ENCODE measurements around the gene SND1. TPM values are rescaled to one million over a fixed set of nuclear protein-coding genes. Genes with fewer than 3 reads are reported as not detected.

Gene SND1
- total and polyA plus RNA-seq, 7 experiments from 2014 or later: 68.6 to 253 (median 137) TPM

GRCh38 chr7:128097211-128097731 lies 445.3 kb downstream of the SND1 start:
- Histone ChIP-seq H3K27ac (ENCODE audit: low read depth, low read length) (no peak overlapping the region), H3K4me1 (ENCODE audit: control insufficient read depth in 2 of 2, insufficient read depth in 2 of 2, low read length in 2 of 2) (peaks cover 0 to 6% of the 10 kb centered on the region in 2 donors), H3K4me3 (ENCODE audit: low read length) (no peak overlapping the region), H3K9me3 (ENCODE audit: control insufficient read depth in 2 of 3, low read length in 3 of 3) (no peaks in the 10 kb centered on the region), H3K27me3 (ENCODE audit: control insufficient read depth in 2 of 2, insufficient read depth in 2 of 2, low read length in 2 of 2) (no peaks in the 10 kb centered on the region), H3K36me3 (ENCODE audit: control insufficient read depth in 2 of 3, insufficient read depth in 3 of 3, low read length in 3 of 3) (peaks cover 0 to 17% (median 0%) of the 10 kb centered on the region in 3 experiments)
- Mint-ChIP-seq H3K4me3 (no peak overlapping the region), H3K4me1 (peaks cover 0 to 41% (median 25%) of the 10 kb centered on the region in 7 donors), H3K27me3 (no peaks in the 10 kb centered on the region), H3K27ac (peak overlapping the region in 1 of 9 donors; percentile 24), H3K9me3 (peaks cover 0 to 5% (median 0%) of the 10 kb centered on the region in 11 donors), H3K36me3 (peaks cover 0 to 35% (median 3%) of the 10 kb centered on the region in 5 donors)
- ATAC-seq (no peak), DNase-seq (no peak)
- ChIA-PET CTCF (no interaction called here), POLR2A (interaction anchor here (0.7 kb wide), 1 partner anchor 12 kb away, joined by 3 read pairs; no protein-coding TSS in a partner anchor)
- intact Hi-C loops (cut with micrococcal nuclease): no loop called here

- DNase-seq (no peak), ATAC-seq (no peak)
- H3K27me3 Mint-ChIP-seq: peaks cover 0 to 5% (median 0%) of the 10 kb centered on the region in 5 donors
- intact Hi-C loops (cut with micrococcal nuclease): no loop called here
- H3K4me3 ChIP-seq (ENCODE audit: low read length): no peak overlapping the region
- H3K36me3 ChIP-seq (ENCODE audit: control insufficient read depth in 2 of 3, insufficient read depth in 3 of 3, low read length in 3 of 3): peaks cover 0 to 8% (median 0%) of the 10 kb centered on the region in 3 experiments
- no peaks in the 10 kb centered on the region for H3K9me3 ChIP-seq (ENCODE audit: control insufficient read depth in 2 of 3, low read length in 3 of 3)
- peaks cover 7 to 52% (median 34%) of the 10 kb centered on the region in 7 donors for H3K4me1 Mint-ChIP-seq
- H3K27ac Mint-ChIP-seq: peak overlapping the region in 2 of 9 donors; percentile 23 to 49
- H3K9me3 Mint-ChIP-seq: peaks cover 0 to 5% (median 0%) of the 10 kb centered on the region in 11 donors
- POLR2A ChIA-PET: no interaction called here
- peaks cover 0 to 7% of the 10 kb centered on the region in 2 donors for H3K4me1 ChIP-seq (ENCODE audit: control insufficient read depth in 2 of 2, insufficient read depth in 2 of 2, low read length in 2 of 2)
- H3K27me3 ChIP-seq (ENCODE audit: control insufficient read depth in 2 of 2, insufficient read depth in 2 of 2, low read length in 2 of 2): no peaks in the 10 kb centered on the region
- H3K27ac ChIP-seq (ENCODE audit: low read depth, low read length): no peak overlapping the region
- CTCF ChIA-PET: no interaction called here
- peaks cover 0 to 27% (median 3%) of the 10 kb centered on the region in 5 donors for H3K36me3 Mint-ChIP-seq
- no peak overlapping the region for H3K4me3 Mint-ChIP-seq
These were observed 446.6 kb downstream of the SND1 start for GRCh38 chr7:128098629-128099028.

GRCh38 chr7:128099204-128099671 lies 447.2 kb downstream of the SND1 start:
- no peak for ATAC-seq
- Mint-ChIP-seq H3K27ac (peak overlapping the region in 4 of 9 donors; percentile 1 to 53 (median 25)), H3K4me1 (peaks cover 9 to 55% (median 37%) of the 10 kb centered on the region in 7 donors), H3K4me3 (no peak overlapping the region), H3K9me3 (peaks cover 0 to 5% (median 0%) of the 10 kb centered on the region in 11 donors), H3K36me3 (peaks cover 0 to 24% (median 4%) of the 10 kb centered on the region in 5 donors), H3K27me3 (peaks cover 0 to 7% (median 0%) of the 10 kb centered on the region in 5 donors)
- no peaks in the 10 kb centered on the region for H3K27me3 ChIP-seq (ENCODE audit: control insufficient read depth in 2 of 2, insufficient read depth in 2 of 2, low read length in 2 of 2)
- no peak overlapping the region for H3K4me3 ChIP-seq (ENCODE audit: low read length)
- H3K9me3 ChIP-seq (ENCODE audit: control insufficient read depth in 2 of 3, low read length in 3 of 3): no peaks in the 10 kb centered on the region
- peaks cover 0 to 2% (median 0%) of the 10 kb centered on the region in 3 experiments for H3K36me3 ChIP-seq (ENCODE audit: control insufficient read depth in 2 of 3, insufficient read depth in 3 of 3, low read length in 3 of 3)
- ChIA-PET CTCF (no interaction called here), POLR2A (no interaction called here)
- peaks cover 0 to 11% of the 10 kb centered on the region in 2 donors for H3K4me1 ChIP-seq (ENCODE audit: control insufficient read depth in 2 of 2, insufficient read depth in 2 of 2, low read length in 2 of 2)
- H3K27ac ChIP-seq (ENCODE audit: low read depth, low read length): no peak overlapping the region
- intact Hi-C loops (cut with micrococcal nuclease): no loop called here
- DNase-seq: no peak

- Histone ChIP-seq H3K27me3 (ENCODE audit: control insufficient read depth in 2 of 2, insufficient read depth in 2 of 2, low read length in 2 of 2) (no peaks in the 10 kb centered on the region), H3K9me3 (ENCODE audit: control insufficient read depth in 2 of 3, low read length in 3 of 3) (no peaks in the 10 kb centered on the region), H3K36me3 (ENCODE audit: control insufficient read depth in 2 of 3, insufficient read depth in 3 of 3, low read length in 3 of 3) (no peaks in the 10 kb centered on the region), H3K27ac (ENCODE audit: low read depth, low read length) (no peak overlapping the region), H3K4me3 (ENCODE audit: low read length) (no peak overlapping the region), H3K4me1 (ENCODE audit: control insufficient read depth in 2 of 2, insufficient read depth in 2 of 2, low read length in 2 of 2) (peaks cover 0 to 16% of the 10 kb centered on the region in 2 donors)
- Mint-ChIP-seq H3K27ac (peak overlapping the region in 4 of 9 donors; percentile 4 to 64 (median 26)), H3K4me3 (peak overlapping the region in 3 of 10 donors; percentile 1 to 3 (median 3)), H3K4me1 (peaks cover 13 to 63% (median 45%) of the 10 kb centered on the region in 7 donors), H3K9me3 (peaks cover 0 to 5% (median 0%) of the 10 kb centered on the region in 11 donors), H3K36me3 (peaks cover 0 to 24% (median 4%) of the 10 kb centered on the region in 5 donors), H3K27me3 (peaks cover 0 to 16% (median 0%) of the 10 kb centered on the region in 5 donors)
- ChIA-PET POLR2A (no interaction called here), CTCF (no interaction called here)
- intact Hi-C loops (cut with micrococcal nuclease): no loop called here
- ATAC-seq: no peak
- no peak for DNase-seq
These were observed 448.4 kb downstream of the SND1 start for GRCh38 chr7:128100225-128100948.

DNA sequence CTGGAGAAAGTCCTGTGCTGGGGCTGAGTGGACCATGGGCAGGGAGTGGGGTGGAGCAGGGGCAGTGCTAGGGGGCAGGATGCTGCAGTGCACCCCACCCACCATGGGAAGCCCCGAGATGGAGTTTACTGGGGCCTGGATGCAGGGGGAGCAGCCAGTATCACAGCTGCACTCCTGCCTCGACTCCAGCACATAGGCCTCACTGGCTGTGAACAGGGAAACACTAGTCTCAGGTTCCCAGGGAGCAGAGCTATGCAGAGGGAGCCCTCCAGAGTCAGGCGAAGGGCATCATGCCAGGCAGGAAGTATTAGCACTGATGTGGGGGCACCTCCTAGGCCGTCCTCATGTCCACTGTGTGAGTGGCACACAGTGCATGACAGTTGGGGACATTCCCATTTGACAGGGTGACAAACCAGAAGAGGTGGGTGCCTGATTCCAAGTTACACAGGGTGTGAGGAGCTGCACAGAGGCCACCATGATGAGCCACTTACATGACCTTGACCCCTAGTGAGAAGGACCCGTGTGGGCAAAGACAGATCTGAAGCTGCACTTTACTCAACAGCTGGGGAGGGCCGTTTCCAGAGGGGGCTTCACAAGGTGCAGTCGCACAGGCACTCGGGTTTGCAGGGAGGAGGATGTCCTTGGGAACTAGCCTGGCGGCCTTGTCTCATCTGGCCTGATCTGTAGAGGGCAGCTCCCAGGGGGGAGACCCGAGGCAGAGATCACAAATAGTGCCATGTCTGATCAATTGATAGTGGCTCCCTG lies 449.1 kb downstream of the SND1 start:
- Mint-ChIP-seq H3K4me3 (peak overlapping the region in 4 of 10 donors; percentile 1 to 30 (median 12)), H3K9me3 (peaks cover 0 to 5% (median 0%) of the 10 kb centered on the region in 11 donors), H3K36me3 (peaks cover 0 to 18% (median 2%) of the 10 kb centered on the region in 5 donors), H3K4me1 (peaks cover 13 to 65% (median 48%) of the 10 kb centered on the region in 7 donors), H3K27me3 (peaks cover 0 to 20% (median 0%) of the 10 kb centered on the region in 5 donors), H3K27ac (peak overlapping the region in 5 of 9 donors; percentile 14 to 64 (median 46))
- H3K36me3 ChIP-seq (ENCODE audit: control insufficient read depth in 2 of 3, insufficient read depth in 3 of 3, low read length in 3 of 3): no peaks in the 10 kb centered on the region
- H3K9me3 ChIP-seq (ENCODE audit: control insufficient read depth in 2 of 3, low read length in 3 of 3): no peaks in the 10 kb centered on the region
- ATAC-seq (no peak), DNase-seq (no peak)
- CTCF ChIA-PET: no interaction called here
- H3K4me3 ChIP-seq (ENCODE audit: low read length): no peak overlapping the region
- H3K4me1 ChIP-seq (ENCODE audit: control insufficient read depth in 2 of 2, insufficient read depth in 2 of 2, low read length in 2 of 2): peaks cover 0 to 18% of the 10 kb centered on the region in 2 donors
- no peak overlapping the region for H3K27ac ChIP-seq (ENCODE audit: low read depth, low read length)
- H3K27me3 ChIP-seq (ENCODE audit: control insufficient read depth in 2 of 2, insufficient read depth in 2 of 2, low read length in 2 of 2): no peaks in the 10 kb centered on the region
- POLR2A ChIA-PET: no interaction called here
- intact Hi-C loops (cut with micrococcal nuclease): no loop called here

GRCh38 chr7:128102490-128103291 lies 450.7 kb downstream of the SND1 start:
- CTCF ChIA-PET: no interaction called here
- intact Hi-C loops (cut with micrococcal nuclease): no loop called here
- DNase-seq (no peak), ATAC-seq (no peak)
- H3K36me3 Mint-ChIP-seq: peaks cover 0 to 10% (median 0%) of the 10 kb centered on the region in 5 donors
- H3K4me3 Mint-ChIP-seq: peak overlapping the region; percentile 43 to 86 (median 58)
- peaks cover 0 to 5% (median 0%) of the 10 kb centered on the region in 11 donors for H3K9me3 Mint-ChIP-seq
- no peak overlapping the region for H3K27ac ChIP-seq (ENCODE audit: low read depth, low read length)
- H3K27me3 Mint-ChIP-seq: peaks cover 0 to 22% (median 0%) of the 10 kb centered on the region in 5 donors
- no peaks in the 10 kb centered on the region for H3K27me3 ChIP-seq (ENCODE audit: control insufficient read depth in 2 of 2, insufficient read depth in 2 of 2, low read length in 2 of 2)
- H3K9me3 ChIP-seq (ENCODE audit: control insufficient read depth in 2 of 3, low read length in 3 of 3): no peaks in the 10 kb centered on the region
- H3K4me3 ChIP-seq (ENCODE audit: low read length): no peak overlapping the region
- peaks cover 23 to 74% (median 63%) of the 10 kb centered on the region in 7 donors for H3K4me1 Mint-ChIP-seq
- H3K27ac Mint-ChIP-seq: peak overlapping the region in 5 of 9 donors; percentile 8 to 82 (median 54)
- POLR2A ChIA-PET: interaction anchor here (1.1 kb wide), 1 partner anchor 14 kb away, joined by 3 read pairs; no protein-coding TSS in a partner anchor
- no peaks in the 10 kb centered on the region for H3K36me3 ChIP-seq (ENCODE audit: control insufficient read depth in 2 of 3, insufficient read depth in 3 of 3, low read length in 3 of 3)
- peaks cover 0 to 28% of the 10 kb centered on the region in 2 donors for H3K4me1 ChIP-seq (ENCODE audit: control insufficient read depth in 2 of 2, insufficient read depth in 2 of 2, low read length in 2 of 2)
